IMR-90 (cell line): ENCODE results near the gene COL24A1. TPM values are rescaled to one million over a fixed set of nuclear protein-coding genes. Genes with fewer than 3 reads are reported as not detected.

Experiments
- ATAC-seq: fragments of 200-7000 bp; cut with Tn5 transposase; 2 replicates; pipeline ENCODE4 v1.9.1; 2020; ENCODE audit warnings: low read depth, mild to moderate bottlenecking, moderate library complexity
- BruUV-seq: library from RNA; stranded (reverse); fragments of 400-500 nt; replicated peaks from 2 replicates; lab custom pipeline; 2021; lab: Mats Ljungman, UMichigan
- CTCF ChIA-PET: fragments of 300-600 bp; formaldehyde crosslinking; extraction: SDS; loops from one replicate; lab custom pipeline; 2021; ENCODE audit warnings: antibody characterized with exemption; lab: Yijun Ruan, JAX
- POLR2A ChIA-PET: fragments of 300-600 bp; sonication (Branson Sonifier 250); formaldehyde crosslinking; loops from one replicate; lab custom pipeline; 2022; ENCODE audit warnings: antibody characterized with exemption; ENCODE audit not compliant: unreplicated experiment; lab: Charles Lee
- DNase-seq: peaks from one replicate; pipeline ENCODE4 v3.0.0; 2013
- H2AFZ ChIP-seq: replicated peaks from 2 replicates; pipeline ENCODE3; 2013; ENCODE audit warnings: low read length, mild to moderate bottlenecking; ENCODE audit not compliant: poor library complexity
- H2AK5ac ChIP-seq: 2 replicates; pipeline ENCODE4 v1.6.1; 2013; ENCODE audit warnings: low read depth, low read length, inconsistent platforms
- H2AK9ac ChIP-seq: replicated peaks from 2 replicates; pipeline ENCODE3; 2013; ENCODE audit warnings: mild to moderate bottlenecking, low read depth, low read length, moderate library complexity; ENCODE audit not compliant: poor library complexity
- H2BK120ac ChIP-seq: 2 replicates; pipeline ENCODE4 v1.6.1; 2013; ENCODE audit warnings: low read depth, low read length, inconsistent platforms
- H2BK15ac ChIP-seq: 3 replicates; pipeline ENCODE4 v1.6.1; 2013; ENCODE audit warnings: low read depth, low read length, inconsistent platforms
- H2BK20ac ChIP-seq: 2 replicates; pipeline ENCODE4 v1.6.1; 2013; ENCODE audit warnings: low read depth, mild to moderate bottlenecking, inconsistent platforms, low read length, moderate library complexity
- H2BK5ac ChIP-seq: 2 replicates; pipeline ENCODE4 v1.6.1; 2013; ENCODE audit warnings: mild to moderate bottlenecking, low read depth, low read length, inconsistent platforms; ENCODE audit not compliant: poor library complexity, severe bottlenecking
- H3K14ac ChIP-seq: replicated peaks from 2 replicates; pipeline ENCODE4 v1.6.1; 2013; ENCODE audit warnings: low read depth, low read length, inconsistent platforms
- H3K18ac ChIP-seq: 2 replicates; pipeline ENCODE4 v1.6.1; 2013; ENCODE audit warnings: low read depth, low read length, control low read depth
- H3K23ac ChIP-seq: 2 replicates; pipeline ENCODE4 v1.6.1; 2013; ENCODE audit warnings: low read depth, low read length, inconsistent platforms
- H3K27ac ChIP-seq: 2 replicates; pipeline ENCODE4 v1.5.1; 2013; ENCODE audit warnings: mild to moderate bottlenecking, control low read depth, low read length; ENCODE audit not compliant: insufficient read depth
- H3K27me3 ChIP-seq: 2 replicates; pipeline ENCODE4 v1.6.1; 2013; ENCODE audit warnings: low read length; ENCODE audit not compliant: control insufficient read depth, insufficient read depth
- H3K36me3 ChIP-seq: 2 replicates; pipeline ENCODE4 v1.6.1; 2013; ENCODE audit warnings: low read length, mixed read lengths; ENCODE audit not compliant: control insufficient read depth, insufficient read depth
- H3K4ac ChIP-seq: 2 replicates; pipeline ENCODE4 v1.6.1; 2013; ENCODE audit warnings: low read depth, low read length, inconsistent platforms
- H3K4me1 ChIP-seq: 2 replicates; pipeline ENCODE4 v1.6.1; 2013; ENCODE audit warnings: low read length, mixed read lengths; ENCODE audit not compliant: control insufficient read depth, insufficient read depth
- H3K4me2 ChIP-seq: 2 replicates; pipeline ENCODE4 v1.6.1; 2013; ENCODE audit warnings: low read depth, mild to moderate bottlenecking, control low read depth, low read length, moderate library complexity
- H3K4me3 ChIP-seq: 2 replicates; pipeline ENCODE4 v1.5.1; 2013; ENCODE audit warnings: low read depth, mild to moderate bottlenecking, control low read depth, low read length, moderate library complexity; ENCODE audit not compliant: insufficient read depth
- H3K56ac ChIP-seq: 2 replicates; pipeline ENCODE4 v1.6.1; 2013; ENCODE audit warnings: low read length, inconsistent platforms; ENCODE audit not compliant: insufficient read depth; ENCODE audit errors: extremely low read depth
- H3K79me1 ChIP-seq, 2 experiments: 2 replicates each; pipeline ENCODE4 v1.6.1; 2013; ENCODE audit warnings: low read length in 2 of 2, inconsistent platforms in 1 of 2, low read depth in 1 of 2
- H3K9ac ChIP-seq: 2 replicates; pipeline ENCODE4 v1.6.1; 2013; ENCODE audit warnings: low read depth, low read length, control low read depth
- H3K9me1 ChIP-seq: 2 replicates; pipeline ENCODE4 v1.6.1; 2013; ENCODE audit warnings: low read length, inconsistent platforms; ENCODE audit not compliant: insufficient read depth
- H3K9me3 ChIP-seq: 2 replicates; pipeline ENCODE4 v1.6.1; 2013; ENCODE audit warnings: low read length; ENCODE audit not compliant: control insufficient read depth, insufficient read depth
- H4K20me1 ChIP-seq: 2 replicates; pipeline ENCODE4 v1.6.1; 2013; ENCODE audit warnings: low read length, inconsistent platforms; ENCODE audit not compliant: insufficient read depth
- H4K5ac ChIP-seq: 2 replicates; pipeline ENCODE4 v1.6.1; 2013; ENCODE audit warnings: mild to moderate bottlenecking, low read depth, low read length, control low read depth
- H4K8ac ChIP-seq, 2 experiments: 2 replicates each; pipeline ENCODE4 v1.6.1; 2013; ENCODE audit warnings: low read depth in 2 of 2, low read length in 2 of 2, control low read depth in 1 of 2, inconsistent platforms in 1 of 2
- H4K91ac ChIP-seq: 2 replicates; pipeline ENCODE4 v1.6.1; 2013; ENCODE audit warnings: low read depth, low read length, inconsistent platforms; ENCODE audit not compliant: insufficient read depth
- CTCF ChIP-seq: conservative IDR thresholded peaks from 2 replicates; pipeline ENCODE4 v1.5.1; 2012; ENCODE audit warnings: mild to moderate bottlenecking, low read depth, low read length, improper control_type of control experiment
- FOS ChIP-seq: fragments of 150-350 bp; IDR thresholded peaks from 2 replicates; pipeline ENCODE4 v1.6.1; 2016; ENCODE audit warnings: low read depth, low read length
- MAFK ChIP-seq: IDR thresholded peaks from 2 replicates; pipeline ENCODE4 v1.6.1; 2012; ENCODE audit warnings: low read depth, low read length, improper control_type of control experiment
- MXI1 ChIP-seq: IDR thresholded peaks from 2 replicates; pipeline ENCODE4 v1.6.1; 2012; ENCODE audit warnings: low read depth, mild to moderate bottlenecking, low read length, moderate library complexity, borderline replicate concordance
- NFE2L2 ChIP-seq: fragments of 150-350 bp; IDR thresholded peaks from 2 replicates; pipeline ENCODE4 v1.6.1; 2016; ENCODE audit warnings: low read depth, mild to moderate bottlenecking, low read length
- POLR2A ChIP-seq: IDR thresholded peaks from 2 replicates; pipeline ENCODE4 v1.6.1; 2012; ENCODE audit warnings: mild to moderate bottlenecking, low read depth, low read length
- RAD21 ChIP-seq: IDR thresholded peaks from 2 replicates; pipeline ENCODE4 v1.6.1; 2012; ENCODE audit warnings: low read length, improper control_type of control experiment
- RCOR1 ChIP-seq: IDR thresholded peaks from 2 replicates; pipeline ENCODE4 v1.6.1; 2012; ENCODE audit warnings: mild to moderate bottlenecking, low read length, improper control_type of control experiment; ENCODE audit not compliant: insufficient replicate concordance
- WGBS, 2 experiments: methylation state at CpG; one replicate each; pipeline versions ENCODE4 v1.1.5 to v1.1.7; 2013; ENCODE audit warnings: missing lambda C conversion rate in 2 of 2; ENCODE audit not compliant: insufficient read length in 1 of 2; ENCODE audit errors: extremely low coverage in 2 of 2; 5-methylcytosine and 5-hydroxymethylcytosine counted together
- dilution Hi-C: fragments of 300-500 bp; cut with HindIII; formaldehyde crosslinking; loops from one replicate; pipeline ENCODE4 v1.14.3; 2018; ENCODE audit warnings: low sequenced_read_pairs; ENCODE audit not compliant: unreplicated experiment
- in situ Hi-C: fragments of 300-500 bp; cut with MboI; formaldehyde crosslinking; loops from 3 replicates; pipeline ENCODE4 v1.14.3; 2019; ENCODE audit warnings: low sequenced_read_pairs, inconsistent platforms, mixed read lengths
- intact Hi-C: fragments of 100-400 bp; cut with micrococcal nuclease; formaldehyde crosslinking; loops from 2 replicates; pipeline ENCODE4 v1.10.0; 2022
- polyA plus RNA-seq, 3 experiments: library from polyadenylated mRNA; depleted of rRNA; stranded (reverse); fragments of >200 nt; gene quantifications; 2 replicates each; pipeline ENCODE4 v1.2.3, GENCODE V29; 2012; ENCODE audit warnings: low replicate concordance in 1 of 3
- total RNA-seq: library from RNA; depleted of rRNA; stranded (reverse); fragments of >200 nt; gene quantifications from 2 replicates; pipeline ENCODE4 v1.2.3, GENCODE V29; 2012

COL24A1 gene
- total and polyA plus RNA-seq, 2 of the 4 experiments (the other 2 are of a cell fraction), result 1.4 to 2.2 TPM

GRCh38 chr1:86194491-86195034, 38.0 kb upstream of the COL24A1 start:
- no TSS peak for BruUV-seq
- Histone ChIP-seq H3K23ac (no peak overlapping the region), H3K27ac (no peak overlapping the region), H3K18ac (no peak overlapping the region), H3K56ac (no peak overlapping the region), H4K5ac (no peak overlapping the region), H3K27me3 (no peaks in the 10 kb centered on the region), H2AK9ac (no peak overlapping the region), H4K91ac (no peak overlapping the region), H2BK120ac (no peak overlapping the region), H2AFZ (no peak overlapping the region), H3K9ac (no peak overlapping the region), H2AK5ac (no peak overlapping the region), H3K4me1 (no peaks in the 10 kb centered on the region), H3K14ac (no peak overlapping the region), H4K8ac (no peak overlapping the region), H3K4me2 (no peak overlapping the region), H4K20me1 (no peaks in the 10 kb centered on the region), H2BK5ac (no peak overlapping the region), H3K9me3 (no peaks in the 10 kb centered on the region), H3K79me1 (no peaks in the 10 kb centered on the region), H3K4me3 (no peak overlapping the region), H2BK15ac (no peak overlapping the region), H2BK20ac (no peak overlapping the region), H3K9me1 (no peaks in the 10 kb centered on the region), H3K4ac (no peak overlapping the region), H3K36me3 (no peaks in the 10 kb centered on the region)
- CTCF ChIA-PET, result interaction anchor here (0.6 kb wide), 1 partner anchor 71 kb away, joined by 4 read pairs; no protein-coding TSS in a partner anchor
- no peak for ATAC-seq
- POLR2A ChIA-PET, result interaction anchor here (0.6 kb wide), 1 partner anchor 200 kb away, joined by 5 read pairs; no protein-coding TSS in a partner anchor
- in situ Hi-C loops, result no loop called here
- no peak for TF ChIP-seq CTCF
- no peak for TF ChIP-seq MXI1
- no peak for TF ChIP-seq FOS
- no peak for TF ChIP-seq POLR2A
- no peak for TF ChIP-seq MAFK
- TF ChIP-seq NFE2L2, result no peak
- TF ChIP-seq RCOR1, result no peak
- no peak for TF ChIP-seq RAD21
- WGBS, 2 experiments, result 80% methylated on average over 1 of the region's 4 CpGs; no CpG with 5 or more reads in 1 of the 2 experiments
- no peak for DNase-seq
- intact Hi-C loops, result no loop called here
- dilution Hi-C loops, result no loop called here
